Measurements from ENCODE around the gene SIGLEC9.

SIGLEC9 gene

GRCh38 chr19:51145916-51146493 lies 21.3 kb downstream of the SIGLEC9 start:
- DNase-seq = no peak

GRCh38 chr19:51146751-51147150 lies 22.0 kb downstream of the SIGLEC9 start:
- DNase-seq = no peak

GRCh38 chr19:51147663-51148062 lies 23.0 kb downstream of the SIGLEC9 start:
- DNase-seq = no peak

- no peak for DNase-seq
These were observed 23.9 kb downstream of the SIGLEC9 start for GRCh38 chr19:51148580-51148979.

- DNase-seq = no peak
These were observed 25.9 kb downstream of the SIGLEC9 start for GRCh38 chr19:51150627-51151026.

GRCh38 chr19:51156710-51157109 lies 32.0 kb downstream of the SIGLEC9 start:
- no peak for DNase-seq

- no peak for DNase-seq
These were observed 32.6 kb downstream of the SIGLEC9 start for GRCh38 chr19:51157265-51157664.

GRCh38 chr19:51158474-51159129 lies 33.9 kb downstream of the SIGLEC9 start:
- DNase-seq = peak; percentile 64 to 68

GRCh38 chr19:51159656-51160055 lies 35.0 kb downstream of the SIGLEC9 start:
- DNase-seq = no peak

GRCh38 chr19:51161266-51161665 lies 36.6 kb downstream of the SIGLEC9 start:
- DNase-seq = no peak

GRCh38 chr19:51161867-51162496 lies 37.3 kb downstream of the SIGLEC9 start:
- DNase-seq = no peak

GRCh38 chr19:51163257-51163656 lies 38.6 kb downstream of the SIGLEC9 start:
- DNase-seq = no peak

GRCh38 chr19:51164215-51164614 lies 39.5 kb downstream of the SIGLEC9 start:
- no peak for DNase-seq

- DNase-seq = no peak
These were observed 42.3 kb downstream of the SIGLEC9 start for GRCh38 chr19:51166846-51167490.

- DNase-seq = no peak
These were observed 44.0 kb downstream of the SIGLEC9 start for GRCh38 chr19:51168564-51169282.

- DNase-seq = peak; percentile 51 to 57
These were observed 44.7 kb downstream of the SIGLEC9 start for GRCh38 chr19:51169283-51169918.

GRCh38 chr19:51172223-51172622 lies 47.5 kb downstream of the SIGLEC9 start:
- no peak for DNase-seq

GRCh38 chr19:51173681-51174080 lies 49.0 kb downstream of the SIGLEC9 start:
- DNase-seq = no peak

GRCh38 chr19:51179256-51179655 lies 54.5 kb downstream of the SIGLEC9 start:
- DNase-seq = no peak

All from activated CD4-positive, alpha-beta T cell treated with anti-CD3 and anti-CD28 coated beads, Interleukin-2, amount 50 U/mL, for 4 hours (primary cell).